HL-60 (cell line): ENCODE results near the gene DDX42.

ENCODE experiments used
- DNase-seq, 2 experiments: peaks; one replicate each; pipeline ENCODE4 v3.0.0-alpha.2; 2010 to 2020; ENCODE audit warnings: low read depth in 1 of 2, low spot score in 1 of 2
- H3K27ac ChIP-seq: fragments of 250-450 bp; sonication (Bioruptor Pico); replicated peaks from 2 replicates; pipeline ENCODE4 v1.5.1; 2020; ENCODE audit warnings: mild to moderate bottlenecking, moderate library complexity
- H3K27me3 ChIP-seq: fragments of 250-450 bp; sonication (Bioruptor Pico); 2 replicates; pipeline ENCODE4 v1.5.1; 2021; ENCODE audit warnings: mild to moderate bottlenecking, moderate library complexity; ENCODE audit not compliant: insufficient read depth, poor library complexity, severe bottlenecking
- H3K4me3 ChIP-seq: replicated peaks from 2 replicates; pipeline ENCODE4 v1.5.1; 2011; ENCODE audit warnings: mild to moderate bottlenecking, control low read depth, low read length; ENCODE audit not compliant: insufficient read depth
- CTCF ChIP-seq: IDR thresholded peaks from one replicate; pipeline ENCODE4 v1.5.1; 2011; ENCODE audit warnings: low read length, control low read depth, inconsistent platforms; ENCODE audit not compliant: insufficient read depth
- GABPA ChIP-seq: IDR thresholded peaks from 2 replicates; pipeline ENCODE4 v1.6.1; 2012; ENCODE audit warnings: low read depth
- POLR2AphosphoS5 ChIP-seq: IDR thresholded peaks from 2 replicates; pipeline ENCODE4 v1.6.1; 2012; ENCODE audit warnings: low read depth
- REST ChIP-seq: IDR thresholded peaks from 2 replicates; pipeline ENCODE4 v1.6.1; 2012; ENCODE audit warnings: low read depth; ENCODE audit not compliant: insufficient replicate concordance
- SPI1 ChIP-seq: IDR thresholded peaks from 2 replicates; pipeline ENCODE4 v1.6.1; 2012; ENCODE audit warnings: low read depth, mild to moderate bottlenecking, borderline replicate concordance

The DDX42 gene

GRCh38 chr17:63830278-63830677, 56.3 kb downstream of the DDX42 start:
- TF ChIP-seq REST (no peak), SPI1 (no peak), GABPA (no peak), POLR2AphosphoS5 (no peak), CTCF (no peak)
- H3K27ac ChIP-seq, result no peak overlapping the region
- H3K4me3 ChIP-seq, result no peak overlapping the region

DNA sequence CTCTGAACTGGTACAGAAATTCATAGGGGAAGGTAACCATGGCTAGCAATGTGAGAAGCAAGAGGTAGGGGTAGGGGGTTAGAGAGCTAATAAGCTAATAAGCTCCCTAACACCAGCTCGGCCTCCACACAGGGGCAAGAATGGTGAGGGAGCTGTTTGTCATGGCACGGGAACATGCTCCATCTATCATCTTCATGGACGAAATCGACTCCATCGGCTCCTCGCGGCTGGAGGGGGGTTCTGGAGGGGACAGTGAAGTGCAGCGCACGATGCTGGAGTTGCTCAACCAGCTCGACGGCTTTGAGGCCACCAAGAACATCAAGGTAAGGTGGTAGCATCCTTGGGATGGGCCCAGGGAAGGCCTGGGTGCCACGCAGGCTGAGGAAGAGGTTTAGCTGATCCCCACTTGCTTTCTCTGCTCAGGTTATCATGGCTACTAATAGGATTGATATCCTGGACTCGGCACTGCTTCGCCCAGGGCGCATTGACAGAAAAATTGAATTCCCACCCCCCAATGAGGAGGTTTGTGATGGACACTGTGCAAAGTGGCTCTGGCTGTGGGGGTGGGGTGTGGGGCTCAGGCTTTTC, 57.0 kb downstream of the DDX42 start:
- H3K27me3 ChIP-seq, result no peaks in the 10 kb centered on the region
- TF ChIP-seq GABPA, result no peak
- TF ChIP-seq REST, result no peak
- no peak for TF ChIP-seq POLR2AphosphoS5
- TF ChIP-seq CTCF, result no peak
- TF ChIP-seq SPI1, result no peak
- no peak overlapping the region for H3K27ac ChIP-seq
- DNase-seq, result no peak
- no peak overlapping the region for H3K4me3 ChIP-seq

More at GRCh38 chr17:63830278-63830677, 56.3 kb downstream of the DDX42 start:
- H3K27me3 ChIP-seq, result no peaks in the 10 kb centered on the region
- DNase-seq, result no peak

GRCh38 chr17:63831505-63831904, 57.5 kb downstream of the DDX42 start:
- TF ChIP-seq SPI1 (no peak), CTCF (no peak), GABPA (no peak), POLR2AphosphoS5 (no peak), REST (no peak)
- Histone ChIP-seq H3K27me3 (no peaks in the 10 kb centered on the region), H3K4me3 (no peak overlapping the region), H3K27ac (no peak overlapping the region)
- no peak for DNase-seq
